NCI-H128 (cell line): ENCODE results near the gene QKI.
"Not testable (repeated sequence)": the region's sequence is repeated elsewhere in the genome, so short reads cannot be mapped to it uniquely, and the experiment has no call there.

Source experiments
- DNase-seq: peaks from one replicate; lab custom pipeline; 2025; ENCODE audit not compliant: unreplicated experiment; lab: John Stamatoyannopoulos, UW

The QKI gene

GRCh38 chr6:163572612-163573011, 158.1 kb downstream of the QKI start:
- DNase-seq: no peak

DNA sequence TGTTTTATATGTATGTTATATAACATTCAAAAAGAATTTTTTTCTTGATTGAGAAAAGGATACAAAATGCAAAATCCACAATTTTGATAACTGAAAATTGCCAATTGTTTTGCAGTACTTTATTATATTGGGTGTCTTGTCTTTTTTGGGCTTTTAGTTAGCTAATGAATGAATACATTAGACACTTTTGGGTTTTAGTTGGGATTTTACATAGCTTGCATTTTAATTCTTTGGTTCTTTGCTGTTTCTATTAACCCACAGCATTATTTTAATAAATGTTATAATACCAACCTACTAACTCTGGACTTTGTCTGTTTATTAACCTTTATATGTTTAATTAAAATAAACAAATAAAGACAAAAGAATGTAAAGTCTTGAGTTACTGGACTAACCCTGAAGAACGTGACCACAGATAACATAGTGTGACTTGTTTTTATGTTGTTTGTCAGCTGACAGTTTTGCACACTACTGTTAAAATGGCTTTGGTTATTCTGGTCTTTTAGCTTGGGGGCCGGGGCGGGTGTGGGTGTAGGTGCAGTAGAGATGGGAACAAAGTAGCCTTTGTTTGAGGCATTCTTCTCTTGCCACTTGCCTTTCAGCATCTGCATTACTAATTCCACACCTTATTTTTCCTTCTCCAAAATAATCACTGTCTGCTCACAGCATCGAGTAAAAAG, 159.1 kb downstream of the QKI start:
- DNase-seq: no peak

GRCh38 chr6:163576114-163576513, 161.6 kb downstream of the QKI start:
- no peak for DNase-seq

- DNase-seq: no peak
Observed at GRCh38 chr6:163577404-163577803, 162.9 kb downstream of the QKI start.

GRCh38 chr6:163579111-163579879, 164.8 kb downstream of the QKI start:
- DNase-seq: no peak

DNA sequence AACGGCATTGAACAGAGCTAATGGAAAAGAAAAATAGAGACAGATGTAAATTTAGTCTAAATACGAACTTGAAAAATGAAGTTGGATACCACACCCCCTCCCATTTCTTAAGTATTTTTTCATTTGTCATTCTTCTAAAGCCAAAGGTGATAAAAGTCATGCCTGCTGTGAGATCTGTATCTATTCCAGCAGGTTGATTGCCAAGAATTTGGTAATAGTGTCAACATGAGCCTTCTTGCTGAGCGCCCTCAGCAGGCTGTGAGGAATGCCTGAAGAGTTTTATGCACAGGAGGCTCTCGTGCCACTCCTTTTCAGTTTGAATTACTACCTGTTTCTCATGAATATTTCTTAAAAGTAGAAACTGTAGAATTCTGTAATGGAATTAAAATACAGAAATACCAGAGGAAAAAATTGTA, 165.4 kb downstream of the QKI start:
- no peak for DNase-seq

DNA sequence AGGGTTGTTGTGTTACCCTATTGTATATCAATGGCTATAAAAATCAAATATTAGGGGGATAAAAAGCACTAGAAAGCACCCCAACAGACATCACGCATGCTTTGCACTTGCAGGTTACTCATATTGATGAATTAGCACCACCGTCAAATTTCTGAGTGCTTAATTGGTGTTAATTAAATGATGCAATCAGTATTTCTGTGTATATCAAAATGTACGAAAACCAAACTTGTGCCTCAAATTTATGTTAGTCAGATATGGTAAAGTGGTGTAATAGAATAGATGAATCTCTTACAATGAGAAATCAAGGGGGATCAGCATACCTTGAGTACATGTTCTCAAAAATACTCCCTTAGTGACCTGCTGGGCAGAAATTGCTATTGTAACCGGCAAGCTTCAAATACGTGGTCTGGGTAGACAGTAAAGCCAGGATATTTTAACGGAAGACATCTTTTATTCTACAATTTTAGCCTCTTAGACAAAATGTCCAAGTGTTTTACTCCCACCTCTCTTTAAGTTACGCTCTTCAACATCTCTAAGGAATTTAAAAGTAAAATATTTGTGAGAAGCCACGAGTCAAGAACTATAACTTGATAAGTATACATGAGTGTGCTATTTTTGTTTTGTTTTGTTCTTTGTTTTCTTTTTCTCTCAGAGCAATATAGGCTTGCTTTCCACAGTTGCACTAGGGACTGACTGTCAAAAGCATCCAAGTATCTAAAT, 166.0 kb downstream of the QKI start:
- no peak for DNase-seq

- no peak for DNase-seq
Observed at GRCh38 chr6:163583558-163583957, 169.0 kb downstream of the QKI start.

- DNase-seq: no peak
Observed at GRCh38 chr6:163585932-163586437, 171.5 kb downstream of the QKI start.

GRCh38 chr6:163586888-163587287, 172.4 kb downstream of the QKI start:
- DNase-seq: no peak

- DNase-seq: no peak
Observed at GRCh38 chr6:163588220-163588919, 173.9 kb downstream of the QKI start.

- no peak for DNase-seq
Observed at GRCh38 chr6:163589387-163589786, 174.9 kb downstream of the QKI start.

GRCh38 chr6:163590132-163590531, 175.6 kb downstream of the QKI start:
- DNase-seq: not testable (repeated sequence)

DNA sequence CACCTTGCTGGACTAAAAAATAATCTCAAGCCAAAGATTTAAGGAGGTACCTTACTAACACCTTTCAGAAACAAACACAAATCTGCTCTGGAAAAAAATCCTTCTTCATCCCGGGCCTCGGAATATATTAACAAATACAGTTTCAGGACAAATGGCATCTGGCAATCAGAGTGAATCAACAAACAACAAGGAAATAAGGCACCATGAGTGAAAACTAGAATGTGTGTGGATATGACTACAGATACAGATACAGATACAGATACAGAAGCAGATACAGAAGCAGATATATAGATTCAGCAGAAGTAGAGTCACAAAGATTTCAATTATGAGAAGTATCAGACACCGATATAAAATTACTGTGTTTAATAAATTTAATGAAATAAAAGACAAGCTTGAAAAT, 178.4 kb downstream of the QKI start:
- DNase-seq: no peak

DNA sequence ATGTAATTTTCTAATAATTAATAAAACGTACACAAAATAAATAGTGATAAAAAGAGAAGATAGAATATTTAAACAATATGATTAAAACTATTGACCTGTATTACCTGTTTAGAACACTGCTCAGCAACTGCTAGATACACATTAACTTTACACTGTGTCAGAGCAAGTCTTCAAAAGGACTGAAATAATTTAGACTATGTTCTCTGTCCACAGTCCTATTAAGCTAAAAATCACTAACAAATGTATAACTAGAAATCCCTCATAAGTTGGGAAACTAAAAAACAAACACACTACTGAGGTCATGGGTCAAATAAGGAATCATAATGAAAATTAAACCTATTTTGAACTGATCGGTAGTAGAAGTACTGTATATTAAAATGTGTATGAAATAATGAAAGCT, 181.7 kb downstream of the QKI start:
- DNase-seq: no peak

GRCh38 chr6:163599136-163599535, 184.6 kb downstream of the QKI start:
- DNase-seq: no peak

- DNase-seq: no peak
Observed at GRCh38 chr6:163599684-163600083, 185.2 kb downstream of the QKI start.

GRCh38 chr6:163600331-163600730, 185.8 kb downstream of the QKI start:
- DNase-seq: no peak

GRCh38 chr6:163600781-163601180, 186.3 kb downstream of the QKI start:
- no peak for DNase-seq

DNA sequence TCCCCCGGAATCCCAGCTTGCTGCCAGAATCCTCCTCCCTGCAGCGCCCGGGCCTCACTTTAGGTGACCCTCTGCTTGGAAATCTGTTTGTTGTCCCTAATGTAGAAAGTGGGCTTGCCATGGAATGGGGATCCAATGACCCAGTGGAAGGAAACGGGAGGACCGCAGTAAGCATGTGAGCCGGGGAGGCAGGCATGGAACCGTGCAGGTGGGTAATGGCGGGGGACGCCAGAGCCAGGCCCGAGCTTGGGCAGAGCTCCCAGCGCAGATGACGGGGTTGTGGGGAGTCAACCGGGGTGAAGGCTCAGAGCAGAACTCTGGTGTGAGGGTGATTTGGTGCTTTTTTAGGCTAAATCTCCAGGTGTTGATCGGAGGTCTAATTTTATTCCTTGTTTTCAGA, 188.3 kb downstream of the QKI start:
- DNase-seq: no peak

DNA sequence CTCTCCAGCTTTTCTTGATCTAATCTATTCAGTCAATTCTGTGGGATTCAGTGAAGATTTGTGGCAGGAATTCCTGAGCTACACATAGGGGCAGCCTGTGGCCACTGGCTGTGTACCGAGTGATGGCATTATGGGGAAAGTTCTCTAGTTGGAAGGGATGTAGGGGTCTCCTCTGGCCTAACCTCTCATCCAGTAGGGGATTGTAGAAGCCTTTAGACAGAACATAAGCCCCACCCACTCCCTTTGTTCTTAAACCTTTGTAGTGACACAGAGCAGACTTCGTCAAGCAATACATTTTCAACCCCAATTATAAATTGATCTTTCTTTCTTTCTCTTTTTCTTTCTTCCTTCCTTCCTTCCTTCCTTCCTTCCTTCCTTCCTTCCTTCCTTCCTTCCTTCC, 188.9 kb downstream of the QKI start:
- no peak for DNase-seq
